Epidermal melanocyte (primary cell): ENCODE measurements around the gene LAMB1.
"Not testable (repeated sequence)": the region's sequence is repeated elsewhere in the genome, so short reads cannot be mapped to it uniquely, and the experiment has no call there.

Source experiments
- DNase-seq: peaks from one replicate; pipeline ENCODE4 v3.0.0; 2011; ENCODE audit warnings: low spot score; ENCODE audit not compliant: insufficient read length

Gene LAMB1

DNA sequence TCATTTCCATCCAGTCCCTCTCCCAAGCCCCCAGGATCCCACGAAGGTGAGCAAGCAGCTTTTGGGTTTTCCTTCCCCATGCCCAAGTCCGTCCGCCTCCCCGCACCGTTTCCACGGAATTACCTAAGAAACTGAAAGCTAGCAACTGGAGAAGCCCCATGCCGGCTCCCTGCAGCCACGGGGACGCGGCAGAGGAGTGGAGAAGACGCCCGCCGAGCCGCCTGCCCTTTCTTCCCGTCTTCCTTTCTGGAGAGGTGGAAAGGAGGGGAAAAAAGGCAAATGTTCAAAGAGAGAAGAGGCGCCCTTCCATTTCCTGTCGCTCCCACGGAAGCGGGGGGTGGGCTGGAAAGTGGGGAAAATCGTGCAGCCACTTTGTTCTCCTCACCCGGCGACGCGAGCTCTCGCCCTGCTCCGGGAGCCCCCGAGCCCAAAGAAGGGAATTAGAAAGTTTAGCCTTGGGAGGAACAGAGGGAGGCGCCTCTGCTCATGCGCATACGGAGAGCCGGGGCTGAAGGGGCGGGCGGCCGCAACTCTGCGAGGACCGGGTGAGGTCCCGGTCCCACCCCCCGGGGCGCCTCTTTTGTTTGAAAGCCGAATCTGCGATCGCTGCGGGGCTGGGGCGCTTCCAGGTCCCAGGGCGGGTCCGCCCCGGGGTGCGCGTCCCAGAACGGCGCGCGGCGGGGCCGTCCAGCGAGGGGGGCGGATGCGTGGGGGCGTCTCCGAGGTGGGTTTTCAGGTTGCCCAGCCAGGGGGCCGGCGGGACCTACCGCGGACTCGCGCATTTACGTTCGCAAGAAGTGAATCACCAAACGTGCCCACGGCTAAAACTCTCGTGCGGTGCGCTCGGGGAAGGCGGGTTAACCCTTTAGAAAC, at the start of gene LAMB1:
Gene LAMB1, minus strand, starts transcription at position 436 of the 873 bp plus-strand sequence. Its CDS starts 276 bp downstream, at position 160.
- peak; percentile 60 for DNase-seq

GRCh38 chr7:108051454-108051853, 48.5 kb upstream of the LAMB1 start:
- no peak for DNase-seq

DNA sequence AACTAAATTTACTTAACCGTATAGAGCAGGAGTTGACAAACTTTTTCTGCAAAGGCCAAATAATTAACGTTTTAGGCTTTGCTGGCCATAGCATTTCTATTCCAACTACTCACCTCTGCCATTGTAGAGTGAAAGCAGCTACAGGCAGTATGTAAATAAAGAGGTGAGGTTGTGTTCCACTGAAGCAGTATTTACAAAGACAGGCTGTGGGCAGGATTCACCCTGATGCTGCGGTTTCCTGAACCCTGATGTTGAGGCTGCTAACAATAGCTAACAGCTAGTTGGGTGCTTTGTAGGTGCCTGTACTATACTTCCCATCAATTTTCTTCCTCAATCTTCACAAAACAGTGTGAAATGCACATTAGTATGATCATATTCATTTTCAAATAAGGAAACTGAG, 47.0 kb upstream of the LAMB1 start:
- DNase-seq, result no peak

GRCh38 chr7:108048422-108048821, 45.5 kb upstream of the LAMB1 start:
- no peak for DNase-seq

DNA sequence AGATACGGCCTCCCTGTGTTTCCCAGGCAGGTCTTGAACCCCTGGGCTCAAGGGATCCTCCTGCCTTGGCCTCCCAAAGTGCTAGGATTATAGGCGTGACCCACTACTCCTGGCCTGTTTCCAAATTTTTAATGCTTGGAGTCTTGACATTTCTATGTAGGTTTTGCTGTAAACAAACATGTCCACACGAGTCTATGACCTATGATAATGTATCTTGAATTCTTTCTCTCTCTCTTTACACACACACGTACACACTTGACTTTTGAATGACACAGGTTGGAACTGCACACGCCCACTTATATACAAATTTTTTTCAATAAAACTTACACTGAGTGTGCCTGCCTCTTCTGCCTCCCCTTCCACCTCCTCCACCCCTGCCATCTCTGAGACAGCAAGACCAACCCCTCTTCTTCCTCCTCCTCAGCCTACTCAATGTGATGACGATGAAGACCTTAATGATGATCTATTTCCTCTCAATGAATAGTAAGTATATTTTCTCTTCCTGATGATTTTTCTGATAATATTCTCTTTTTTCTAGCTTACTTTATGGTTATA, 44.1 kb upstream of the LAMB1 start:
- no peak for DNase-seq

DNA sequence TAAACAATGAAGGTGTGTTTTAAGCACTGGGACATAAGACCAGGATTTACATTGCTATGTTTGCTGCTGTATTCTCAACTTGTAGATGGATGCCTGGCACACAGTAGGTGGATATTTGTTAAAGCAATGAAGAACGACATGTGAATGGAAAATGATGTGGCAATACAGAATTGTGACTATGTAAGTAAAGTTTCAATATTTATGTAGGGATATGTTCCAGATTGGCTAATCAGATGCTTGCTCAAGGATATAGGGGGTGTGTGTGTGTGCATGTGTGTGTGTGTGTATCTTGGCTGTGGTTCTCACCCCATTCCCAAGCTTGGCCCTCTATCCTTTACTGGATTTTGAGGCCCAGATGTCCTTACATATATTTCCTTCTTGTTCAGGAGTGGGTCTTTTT, 42.7 kb upstream of the LAMB1 start:
- DNase-seq, result no peak

GRCh38 chr7:108045154-108045553, 42.2 kb upstream of the LAMB1 start:
- DNase-seq, result no peak

DNA sequence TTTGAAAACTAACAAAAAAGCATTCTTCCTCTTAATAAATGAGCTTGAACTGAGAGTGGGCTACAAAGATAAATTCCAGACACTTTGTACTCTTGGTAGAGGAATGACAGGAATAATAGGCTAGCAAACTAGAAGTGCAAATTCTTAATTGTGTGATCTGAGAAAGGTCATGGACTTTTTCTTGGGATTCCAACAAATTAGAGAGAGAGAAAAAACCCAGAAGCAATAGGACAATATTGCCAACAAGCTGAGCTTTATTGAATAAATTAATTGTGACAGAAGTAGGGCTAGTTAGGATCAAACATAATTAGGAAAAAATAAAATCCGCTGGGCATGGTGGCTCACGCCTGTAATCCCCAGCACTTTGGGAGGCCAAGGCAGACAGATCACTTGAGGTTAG, 41.4 kb upstream of the LAMB1 start:
- DNase-seq, result no peak

- no peak for DNase-seq
These were observed 36.0 kb upstream of the LAMB1 start for GRCh38 chr7:108038986-108039385.

DNA sequence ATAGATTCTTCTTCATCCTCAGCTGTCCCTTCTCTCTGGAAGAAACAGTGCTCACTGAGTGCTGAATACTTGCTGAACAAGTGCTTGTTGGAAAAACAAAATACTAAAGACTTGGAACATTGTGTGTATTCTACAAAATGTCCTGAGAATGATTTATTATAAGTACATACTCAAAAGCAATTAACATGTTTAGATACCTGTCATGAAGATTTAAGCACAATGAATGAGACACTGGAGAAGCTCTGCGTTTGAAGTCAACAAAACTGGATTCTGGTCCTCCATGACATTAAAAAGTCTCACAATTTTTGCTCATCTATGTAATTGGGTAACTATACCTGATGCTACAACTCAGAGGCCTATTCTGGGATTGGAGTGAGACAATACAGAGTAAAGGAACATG, 34.8 kb upstream of the LAMB1 start:
- no peak for DNase-seq

DNA sequence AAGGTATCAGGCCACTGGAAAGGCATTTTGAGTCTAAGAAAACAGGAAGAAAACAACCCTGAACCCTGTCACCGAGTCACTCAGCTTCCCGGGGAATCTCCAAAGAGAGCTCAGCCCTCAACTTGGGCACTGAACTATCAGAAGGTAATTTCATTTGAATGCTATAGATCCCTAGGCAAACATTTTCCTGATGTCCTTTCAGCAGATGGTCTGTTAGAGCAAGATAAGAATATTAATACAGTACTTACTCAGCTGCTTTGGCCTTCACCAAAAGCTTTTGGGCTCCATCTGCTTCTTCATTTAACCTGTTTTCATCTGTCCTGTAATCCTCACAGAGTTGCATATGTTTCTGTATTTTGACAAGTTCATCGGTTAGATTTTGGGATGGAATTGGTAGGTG, 34.2 kb upstream of the LAMB1 start:
- DNase-seq, result no peak

DNA sequence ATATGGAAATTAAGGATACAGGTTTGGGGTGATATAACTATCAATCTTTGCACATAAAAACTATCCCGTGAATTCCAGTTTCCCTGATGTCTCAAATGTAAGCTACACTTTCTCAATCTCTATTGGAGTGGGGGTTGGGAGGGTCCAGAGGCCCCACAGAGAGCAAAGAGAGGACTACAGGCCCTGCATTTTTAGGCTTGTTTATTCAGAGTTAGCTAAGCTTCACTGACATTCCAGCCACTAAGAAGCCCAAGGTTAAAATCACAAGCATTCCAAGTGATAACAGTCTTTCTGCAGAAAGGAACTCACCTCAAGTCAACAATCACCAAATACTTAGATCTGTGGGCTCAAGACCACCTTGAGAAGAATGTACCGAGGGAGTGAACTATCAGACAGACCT, 31.6 kb upstream of the LAMB1 start:
- no peak for DNase-seq

DNA sequence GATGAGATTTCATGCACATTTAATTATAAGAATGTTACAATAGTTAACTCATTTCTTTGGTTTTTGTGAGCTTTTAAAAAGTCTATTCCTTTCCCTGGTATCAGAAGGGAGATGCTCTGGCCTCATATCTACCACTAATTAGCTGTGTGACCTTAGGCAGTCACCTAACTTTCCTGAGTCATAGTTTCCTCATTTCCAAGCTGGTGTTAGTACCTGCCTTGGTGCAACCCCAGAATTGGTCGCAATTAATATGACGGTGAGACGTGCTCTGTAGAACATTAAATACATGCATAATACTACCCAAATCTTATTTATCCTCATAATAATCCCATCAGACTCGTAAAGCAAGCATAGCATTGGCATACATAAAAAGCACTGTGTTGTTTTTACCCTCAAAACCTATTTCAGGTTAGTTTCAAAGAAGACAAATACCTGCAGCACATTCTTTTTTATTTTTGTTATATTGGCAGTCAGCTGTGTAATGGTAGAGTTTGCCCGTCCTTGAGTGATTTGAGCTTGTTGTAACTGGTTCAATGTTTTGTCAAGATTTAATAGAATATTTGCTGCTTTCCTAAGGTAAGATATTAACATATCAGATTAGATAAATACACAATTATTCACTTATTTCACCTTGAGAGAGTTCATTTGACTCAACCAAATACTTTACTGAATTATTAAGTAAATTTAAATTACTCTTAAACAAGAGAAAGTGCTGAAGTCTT, 31.0 kb upstream of the LAMB1 start:
- no peak for DNase-seq

DNA sequence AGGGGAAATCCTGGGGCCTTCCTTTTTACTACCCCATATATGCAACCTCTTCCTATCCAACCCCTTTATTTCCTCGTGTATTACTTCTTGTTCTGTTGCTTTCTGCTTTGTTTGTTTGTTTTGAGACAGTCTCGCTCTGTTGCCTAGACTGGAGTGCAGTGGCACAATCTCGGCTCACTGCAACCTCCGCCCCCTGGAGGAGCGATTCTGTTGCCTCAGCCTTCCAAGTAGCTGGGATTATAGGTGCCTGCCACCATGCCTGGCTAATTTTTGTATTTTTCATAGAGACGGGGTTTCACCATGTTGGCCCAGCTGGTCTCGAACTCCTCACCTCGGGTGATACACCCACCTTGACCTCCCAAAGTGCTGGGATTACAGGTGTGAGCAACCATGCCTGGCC, 30.3 kb upstream of the LAMB1 start:
- not testable (repeated sequence) for DNase-seq

GRCh38 chr7:108030516-108030915, 27.6 kb upstream of the LAMB1 start:
- no peak for DNase-seq

- DNase-seq, result no peak
These were observed 26.1 kb upstream of the LAMB1 start for GRCh38 chr7:108029034-108029433.

GRCh38 chr7:108028111-108028510, 25.1 kb upstream of the LAMB1 start:
- no peak for DNase-seq

- no peak for DNase-seq
These were observed 24.3 kb upstream of the LAMB1 start for GRCh38 chr7:108027239-108027638.

DNA sequence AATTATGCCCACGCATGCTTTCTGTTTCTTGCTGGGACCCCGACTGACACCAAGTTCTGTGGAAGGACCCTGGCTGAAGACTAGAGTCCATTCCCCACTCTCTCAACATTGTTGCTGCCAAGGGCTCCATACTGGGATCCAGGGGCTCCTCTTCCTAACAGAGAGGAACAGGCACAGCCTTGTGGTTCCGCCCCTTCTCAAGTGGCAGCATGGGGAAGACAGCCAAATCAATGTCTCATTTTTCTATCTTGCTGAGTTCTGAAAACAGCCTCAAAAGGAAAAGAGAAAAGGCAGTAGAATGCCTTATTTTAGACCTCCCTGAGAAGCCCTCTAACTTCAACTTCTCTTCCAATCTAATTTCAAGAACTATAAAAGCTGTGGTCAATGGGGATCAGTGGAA, 23.7 kb upstream of the LAMB1 start:
- no peak for DNase-seq

- no peak for DNase-seq
These were observed 23.2 kb upstream of the LAMB1 start for GRCh38 chr7:108026116-108026515.

GRCh38 chr7:108024538-108024937, 21.6 kb upstream of the LAMB1 start:
- DNase-seq, result no peak

- no peak for DNase-seq
These were observed 17.6 kb upstream of the LAMB1 start for GRCh38 chr7:108020585-108020984.
